Loucy (cell line): ENCODE measurements around the gene TTLL12.

Source experiments
- EZH2phosphoT487 ChIP-seq: fragments of 200-600 bp; IDR thresholded peaks from 2 replicates; pipeline ENCODE4 v1.6.1; 2018; ENCODE audit warnings: antibody characterized with exemption, mild to moderate bottlenecking, moderate library complexity, borderline replicate concordance
- TF ChIP-seq, protein P1 (sequence below): fragments of 200-600 bp; sonication (generic); conservative IDR thresholded peaks from 2 replicates; pipeline ENCODE4 v1.5.1; 2014; ENCODE audit warnings: mild to moderate bottlenecking, antibody characterized with exemption, low read length

DNA sequence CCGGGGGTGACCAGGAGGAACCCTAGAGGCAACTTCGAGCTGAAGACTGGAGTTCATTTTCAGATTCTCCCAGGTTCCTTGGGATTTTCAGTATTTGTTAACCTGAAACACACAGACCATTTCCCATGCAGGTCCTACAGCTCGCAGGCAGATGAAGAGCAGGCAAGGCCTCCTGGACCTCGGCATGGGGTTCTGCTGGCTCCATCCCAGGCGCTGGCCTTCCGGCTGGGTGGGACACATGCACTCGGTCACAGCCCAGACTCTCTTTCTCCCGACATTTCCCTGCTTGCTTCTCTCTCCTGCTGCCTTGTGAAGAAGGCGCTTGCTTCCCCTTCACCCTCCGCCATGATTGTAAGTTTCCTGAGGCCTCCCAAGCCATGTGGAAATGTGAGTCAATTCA lies 15.4 kb upstream of the TTLL12 start:
- TF ChIP-seq, protein P1, sequence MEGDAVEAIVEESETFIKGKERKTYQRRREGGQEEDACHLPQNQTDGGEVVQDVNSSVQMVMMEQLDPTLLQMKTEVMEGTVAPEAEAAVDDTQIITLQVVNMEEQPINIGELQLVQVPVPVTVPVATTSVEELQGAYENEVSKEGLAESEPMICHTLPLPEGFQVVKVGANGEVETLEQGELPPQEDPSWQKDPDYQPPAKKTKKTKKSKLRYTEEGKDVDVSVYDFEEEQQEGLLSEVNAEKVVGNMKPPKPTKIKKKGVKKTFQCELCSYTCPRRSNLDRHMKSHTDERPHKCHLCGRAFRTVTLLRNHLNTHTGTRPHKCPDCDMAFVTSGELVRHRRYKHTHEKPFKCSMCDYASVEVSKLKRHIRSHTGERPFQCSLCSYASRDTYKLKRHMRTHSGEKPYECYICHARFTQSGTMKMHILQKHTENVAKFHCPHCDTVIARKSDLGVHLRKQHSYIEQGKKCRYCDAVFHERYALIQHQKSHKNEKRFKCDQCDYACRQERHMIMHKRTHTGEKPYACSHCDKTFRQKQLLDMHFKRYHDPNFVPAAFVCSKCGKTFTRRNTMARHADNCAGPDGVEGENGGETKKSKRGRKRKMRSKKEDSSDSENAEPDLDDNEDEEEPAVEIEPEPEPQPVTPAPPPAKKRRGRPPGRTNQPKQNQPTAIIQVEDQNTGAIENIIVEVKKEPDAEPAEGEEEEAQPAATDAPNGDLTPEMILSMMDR: no peak
- no peak for TF ChIP-seq EZH2phosphoT487
